GM13976 (cell line): ENCODE results near the gene BCAT1.
"Not testable (repeated sequence)": the region's sequence is repeated elsewhere in the genome, so short reads cannot be mapped to it uniquely, and the experiment has no call there.

ENCODE experiments used
- DNase-seq: peaks from one replicate; pipeline ENCODE4 v3.0.0; 2012; ENCODE audit warnings: low spot score
- in situ Hi-C: fragments of 300-500 bp; cut with MboI; formaldehyde crosslinking; loops from one replicate; pipeline ENCODE4 v1.12.0; 2022; ENCODE audit warnings: low sequenced_read_pairs, mixed read lengths, inconsistent platforms; ENCODE audit not compliant: unreplicated experiment
- TF ChIP-seq, protein P1 (sequence below): IDR thresholded peaks from 2 replicates; pipeline ENCODE4 v1.5.1; 2012; ENCODE audit warnings: borderline replicate concordance, mild to moderate bottlenecking; ENCODE audit not compliant: insufficient read depth; ENCODE audit errors: extremely low read depth, missing control alignments, control extremely low read depth

The BCAT1 gene

DNA sequence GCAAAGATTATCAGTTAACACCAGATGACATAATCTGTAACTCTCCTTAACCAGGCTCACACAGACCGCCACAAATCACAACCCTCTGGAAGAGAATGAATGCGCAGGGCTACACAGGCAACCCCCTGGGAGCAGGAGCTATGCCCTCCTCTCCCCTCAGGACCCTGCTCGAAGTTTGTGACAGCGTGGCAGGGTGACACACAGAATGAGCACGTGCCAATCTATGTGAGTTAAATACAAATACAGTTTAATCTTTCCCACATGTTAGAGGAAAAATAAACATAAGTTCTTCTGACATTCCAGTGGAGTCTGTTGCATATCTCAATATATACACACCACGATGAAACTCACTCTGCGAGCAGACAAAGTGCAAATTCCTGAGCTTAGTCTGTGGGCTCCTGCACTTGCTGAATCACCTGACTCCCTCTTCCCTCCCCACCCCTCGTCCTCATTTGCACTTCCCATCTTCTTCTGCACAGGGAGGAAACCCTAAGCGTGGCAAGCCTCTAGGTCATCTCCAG lies 37.6 kb downstream of the BCAT1 start:
- DNase-seq = no peak
- TF ChIP-seq, protein P1, sequence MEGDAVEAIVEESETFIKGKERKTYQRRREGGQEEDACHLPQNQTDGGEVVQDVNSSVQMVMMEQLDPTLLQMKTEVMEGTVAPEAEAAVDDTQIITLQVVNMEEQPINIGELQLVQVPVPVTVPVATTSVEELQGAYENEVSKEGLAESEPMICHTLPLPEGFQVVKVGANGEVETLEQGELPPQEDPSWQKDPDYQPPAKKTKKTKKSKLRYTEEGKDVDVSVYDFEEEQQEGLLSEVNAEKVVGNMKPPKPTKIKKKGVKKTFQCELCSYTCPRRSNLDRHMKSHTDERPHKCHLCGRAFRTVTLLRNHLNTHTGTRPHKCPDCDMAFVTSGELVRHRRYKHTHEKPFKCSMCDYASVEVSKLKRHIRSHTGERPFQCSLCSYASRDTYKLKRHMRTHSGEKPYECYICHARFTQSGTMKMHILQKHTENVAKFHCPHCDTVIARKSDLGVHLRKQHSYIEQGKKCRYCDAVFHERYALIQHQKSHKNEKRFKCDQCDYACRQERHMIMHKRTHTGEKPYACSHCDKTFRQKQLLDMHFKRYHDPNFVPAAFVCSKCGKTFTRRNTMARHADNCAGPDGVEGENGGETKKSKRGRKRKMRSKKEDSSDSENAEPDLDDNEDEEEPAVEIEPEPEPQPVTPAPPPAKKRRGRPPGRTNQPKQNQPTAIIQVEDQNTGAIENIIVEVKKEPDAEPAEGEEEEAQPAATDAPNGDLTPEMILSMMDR = no peak
- in situ Hi-C loops = no loop called here

GRCh38 chr12:24910192-24910591 lies 38.7 kb downstream of the BCAT1 start:
- in situ Hi-C loops, DNase-seq: not testable (repeated sequence)

DNA sequence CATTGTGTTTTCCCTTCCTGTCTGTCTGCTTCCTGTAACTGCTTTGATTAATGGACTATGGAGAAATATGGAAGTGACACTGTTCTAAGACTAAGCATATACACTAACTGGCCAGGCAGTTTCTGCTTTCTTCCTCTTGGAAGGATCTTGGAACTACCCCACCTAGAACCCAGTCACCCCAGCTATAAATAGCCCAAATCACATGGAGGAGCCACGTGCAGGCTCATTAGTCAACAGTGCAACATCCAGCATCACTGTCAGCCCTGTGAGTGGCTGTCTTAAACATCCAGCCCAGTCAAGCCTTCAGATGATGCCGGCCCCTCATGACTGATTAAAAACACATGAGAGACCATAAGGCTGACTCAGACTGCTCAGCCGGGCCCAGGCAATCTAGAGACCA lies 39.2 kb downstream of the BCAT1 start:
- in situ Hi-C loops = no loop called here
- DNase-seq = no peak
- TF ChIP-seq, protein P1 = no peak

GRCh38 chr12:24907464-24907863 lies 41.4 kb downstream of the BCAT1 start:
- in situ Hi-C loops = no loop called here
- TF ChIP-seq, protein P1 = no peak
- DNase-seq = no peak

GRCh38 chr12:24906141-24906540 lies 42.8 kb downstream of the BCAT1 start:
- TF ChIP-seq, protein P1 = no peak
- DNase-seq = no peak
- in situ Hi-C loops = no loop called here

DNA sequence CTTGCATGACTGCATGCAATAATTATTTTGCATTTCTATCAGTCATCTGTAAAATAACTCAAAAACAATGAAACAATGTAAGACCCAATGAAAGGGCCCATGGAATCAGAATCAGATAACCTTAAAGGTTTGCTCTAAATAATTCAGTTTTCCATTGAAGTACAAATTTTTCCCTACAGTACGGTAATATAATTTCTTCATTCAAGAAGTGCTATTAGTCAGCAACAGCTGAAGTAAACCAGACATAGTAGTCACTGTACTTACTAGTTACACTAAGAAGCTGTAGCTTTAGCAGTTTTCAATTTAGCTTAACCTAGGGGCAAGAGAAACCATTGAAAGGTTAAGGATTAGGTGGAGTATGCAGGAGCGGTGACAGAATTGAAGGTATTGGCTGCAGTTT lies 43.5 kb downstream of the BCAT1 start:
- TF ChIP-seq, protein P1 = no peak
- in situ Hi-C loops = no loop called here
- no peak for DNase-seq

GRCh38 chr12:24904871-24905270 lies 44.0 kb downstream of the BCAT1 start:
- DNase-seq = no peak

More at GRCh38 chr12:24904871-24905270, 44.0 kb downstream of the BCAT1 start:
- in situ Hi-C loops = no loop called here
- TF ChIP-seq, protein P1 = no peak
